Panc1 (cell line): Measurements from ENCODE around the gene ABCD3. TPM values are rescaled to one million over a fixed set of nuclear protein-coding genes. Genes with fewer than 3 reads are reported as not detected.

Source experiments
- ATAC-seq: fragments of 200-7000 bp; cut with Tn5 transposase; 2 replicates; pipeline ENCODE4 v1.9.1; 2020; ENCODE audit warnings: mild to moderate bottlenecking, moderate library complexity
- BruUV-seq: library from RNA; stranded (reverse); fragments of 400-500 nt; replicated peaks from 2 replicates; lab custom pipeline; 2021; lab: Mats Ljungman, UMichigan
- CTCF ChIA-PET: fragments of 300-600 bp; sonication (Branson Sonifier 250); formaldehyde crosslinking; loops from one replicate; lab custom pipeline; 2022; ENCODE audit warnings: antibody characterized with exemption; lab: Charles Lee
- POLR2A ChIA-PET: fragments of 300-600 bp; sonication (Branson Sonifier 250); formaldehyde crosslinking; loops from one replicate; lab custom pipeline; 2022; ENCODE audit warnings: antibody characterized with exemption; lab: Charles Lee
- DNase-seq: peaks from one replicate; pipeline ENCODE4 v3.0.0-alpha.2; 2010; ENCODE audit warnings: low read depth, low spot score
- H3K27ac ChIP-seq: 2 replicates; pipeline ENCODE4 v1.5.1; 2011; ENCODE audit warnings: mild to moderate bottlenecking, low read length, inconsistent platforms
- H3K27me3 ChIP-seq: fragments of 200-500 bp; sonication (Bioruptor generic); 2 replicates; pipeline ENCODE4 v1.6.0; 2014; ENCODE audit warnings: low read length, inconsistent platforms; ENCODE audit not compliant: control insufficient read depth, insufficient read depth
- H3K36me3 ChIP-seq: fragments of 200-500 bp; sonication (Bioruptor generic); 2 replicates; pipeline ENCODE4 v1.5.1; 2014; ENCODE audit warnings: inconsistent platforms, mild to moderate bottlenecking, low read length, moderate library complexity; ENCODE audit not compliant: control insufficient read depth, insufficient read depth
- H3K4me1 ChIP-seq: 2 replicates; pipeline ENCODE4 v1.5.1; 2011; ENCODE audit warnings: inconsistent platforms, mild to moderate bottlenecking, low read length, moderate library complexity; ENCODE audit not compliant: control insufficient read depth, insufficient read depth
- H3K4me3 ChIP-seq, 2 experiments: 2 replicates each; pipeline ENCODE4 v1.5.1; 2011 to 2012; ENCODE audit warnings: low read depth in 2 of 2, low read length in 2 of 2, mild to moderate bottlenecking in 2 of 2, inconsistent platforms in 1 of 2, moderate library complexity in 1 of 2
- H3K9me3 ChIP-seq: fragments of 200-500 bp; sonication (Bioruptor generic); 2 replicates; pipeline ENCODE4 v1.5.1; 2014; ENCODE audit warnings: low read depth, mild to moderate bottlenecking, inconsistent platforms, low read length, moderate library complexity; ENCODE audit not compliant: control insufficient read depth, insufficient read depth
- POLR2AphosphoS5 ChIP-seq: IDR thresholded peaks from 2 replicates; pipeline ENCODE4 v1.6.1; 2012; ENCODE audit warnings: mild to moderate bottlenecking, low read depth, low read length, moderate library complexity
- SIN3A ChIP-seq: IDR thresholded peaks from 2 replicates; pipeline ENCODE4 v1.6.1; 2012; ENCODE audit warnings: low read depth, mild to moderate bottlenecking, low read length, moderate library complexity, borderline replicate concordance; ENCODE audit not compliant: insufficient read depth
- TCF7L2 ChIP-seq: IDR thresholded peaks from 2 replicates; pipeline ENCODE4 v1.6.1; 2011; ENCODE audit warnings: mild to moderate bottlenecking, low read depth, low read length, inconsistent platforms
- in situ Hi-C: cut with HindIII; loops from 2 replicates; pipeline ENCODE4 v1.10.0; 2016; ENCODE audit warnings: low sequenced_read_pairs, low pct_unique_long_range_greater_than_20kb
- intact Hi-C: fragments of 100-400 bp; cut with micrococcal nuclease; formaldehyde crosslinking; loops from one replicate; pipeline ENCODE4 v1.10.0; 2022; ENCODE audit not compliant: unreplicated experiment
- total RNA-seq: library from RNA; stranded (reverse); gene quantifications from one replicate; pipeline ENCODE4 v1.2.1, GENCODE V29; 2021; ENCODE audit not compliant: unreplicated experiment
- TF ChIP-seq, protein P1 (sequence below): fragments of 450-650 bp; IDR thresholded peaks from 2 replicates; pipeline ENCODE4 v1.5.1; 2017; ENCODE audit warnings: mild to moderate bottlenecking
- TF ChIP-seq, protein P2 (sequence below), 2 experiments: IDR thresholded peaks; 2 replicates each; pipeline ENCODE4 v1.6.1; 2011 to 2012; ENCODE audit warnings: low read depth in 2 of 2, control low read depth in 1 of 2, low read length in 1 of 2, mild to moderate bottlenecking in 1 of 2, moderate library complexity in 1 of 2; ENCODE audit not compliant: insufficient read depth in 1 of 2

Gene ABCD3
- total RNA-seq, 1 experiment from 2014 or later, result 40.5 TPM

DNA sequence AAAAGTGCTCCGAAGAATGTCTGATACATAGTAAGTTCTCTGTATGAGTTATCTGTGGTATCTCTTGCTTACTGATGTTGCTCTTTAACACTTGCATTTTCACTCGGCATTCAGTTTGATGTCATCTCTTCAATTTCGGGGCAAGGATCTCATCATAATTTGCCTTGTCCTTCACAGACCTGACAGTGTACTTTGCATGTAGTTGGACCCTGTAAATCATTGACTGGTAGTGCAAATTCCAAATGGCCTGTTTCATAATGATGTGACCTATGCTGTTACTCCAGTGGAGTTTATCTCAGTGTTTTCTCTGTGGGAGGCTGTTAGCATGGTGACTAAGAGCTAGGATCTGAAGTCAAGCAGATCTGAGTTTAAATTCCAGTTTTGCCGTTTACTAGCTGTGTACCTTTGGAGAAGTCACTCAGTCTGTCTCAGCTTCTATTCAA, 34.2 kb upstream of the ABCD3 start:
- Histone ChIP-seq H3K27me3 (no peaks in the 10 kb centered on the region), H3K36me3 (no peaks in the 10 kb centered on the region), H3K4me3 (no peak overlapping the region), H3K9me3 (no peaks in the 10 kb centered on the region), H3K4me1 (peaks cover 3% of the 10 kb centered on the region; the same call in 1 of the 2 replicates), H3K27ac (no peak overlapping the region)
- in situ Hi-C loops (no loop called here), intact Hi-C loops (no loop called here)
- TF ChIP-seq SIN3A (no peak), TCF7L2 (no peak), POLR2AphosphoS5 (no peak)
- TF ChIP-seq, protein P1, sequence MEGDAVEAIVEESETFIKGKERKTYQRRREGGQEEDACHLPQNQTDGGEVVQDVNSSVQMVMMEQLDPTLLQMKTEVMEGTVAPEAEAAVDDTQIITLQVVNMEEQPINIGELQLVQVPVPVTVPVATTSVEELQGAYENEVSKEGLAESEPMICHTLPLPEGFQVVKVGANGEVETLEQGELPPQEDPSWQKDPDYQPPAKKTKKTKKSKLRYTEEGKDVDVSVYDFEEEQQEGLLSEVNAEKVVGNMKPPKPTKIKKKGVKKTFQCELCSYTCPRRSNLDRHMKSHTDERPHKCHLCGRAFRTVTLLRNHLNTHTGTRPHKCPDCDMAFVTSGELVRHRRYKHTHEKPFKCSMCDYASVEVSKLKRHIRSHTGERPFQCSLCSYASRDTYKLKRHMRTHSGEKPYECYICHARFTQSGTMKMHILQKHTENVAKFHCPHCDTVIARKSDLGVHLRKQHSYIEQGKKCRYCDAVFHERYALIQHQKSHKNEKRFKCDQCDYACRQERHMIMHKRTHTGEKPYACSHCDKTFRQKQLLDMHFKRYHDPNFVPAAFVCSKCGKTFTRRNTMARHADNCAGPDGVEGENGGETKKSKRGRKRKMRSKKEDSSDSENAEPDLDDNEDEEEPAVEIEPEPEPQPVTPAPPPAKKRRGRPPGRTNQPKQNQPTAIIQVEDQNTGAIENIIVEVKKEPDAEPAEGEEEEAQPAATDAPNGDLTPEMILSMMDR, result no peak
- TF ChIP-seq, protein P2, sequence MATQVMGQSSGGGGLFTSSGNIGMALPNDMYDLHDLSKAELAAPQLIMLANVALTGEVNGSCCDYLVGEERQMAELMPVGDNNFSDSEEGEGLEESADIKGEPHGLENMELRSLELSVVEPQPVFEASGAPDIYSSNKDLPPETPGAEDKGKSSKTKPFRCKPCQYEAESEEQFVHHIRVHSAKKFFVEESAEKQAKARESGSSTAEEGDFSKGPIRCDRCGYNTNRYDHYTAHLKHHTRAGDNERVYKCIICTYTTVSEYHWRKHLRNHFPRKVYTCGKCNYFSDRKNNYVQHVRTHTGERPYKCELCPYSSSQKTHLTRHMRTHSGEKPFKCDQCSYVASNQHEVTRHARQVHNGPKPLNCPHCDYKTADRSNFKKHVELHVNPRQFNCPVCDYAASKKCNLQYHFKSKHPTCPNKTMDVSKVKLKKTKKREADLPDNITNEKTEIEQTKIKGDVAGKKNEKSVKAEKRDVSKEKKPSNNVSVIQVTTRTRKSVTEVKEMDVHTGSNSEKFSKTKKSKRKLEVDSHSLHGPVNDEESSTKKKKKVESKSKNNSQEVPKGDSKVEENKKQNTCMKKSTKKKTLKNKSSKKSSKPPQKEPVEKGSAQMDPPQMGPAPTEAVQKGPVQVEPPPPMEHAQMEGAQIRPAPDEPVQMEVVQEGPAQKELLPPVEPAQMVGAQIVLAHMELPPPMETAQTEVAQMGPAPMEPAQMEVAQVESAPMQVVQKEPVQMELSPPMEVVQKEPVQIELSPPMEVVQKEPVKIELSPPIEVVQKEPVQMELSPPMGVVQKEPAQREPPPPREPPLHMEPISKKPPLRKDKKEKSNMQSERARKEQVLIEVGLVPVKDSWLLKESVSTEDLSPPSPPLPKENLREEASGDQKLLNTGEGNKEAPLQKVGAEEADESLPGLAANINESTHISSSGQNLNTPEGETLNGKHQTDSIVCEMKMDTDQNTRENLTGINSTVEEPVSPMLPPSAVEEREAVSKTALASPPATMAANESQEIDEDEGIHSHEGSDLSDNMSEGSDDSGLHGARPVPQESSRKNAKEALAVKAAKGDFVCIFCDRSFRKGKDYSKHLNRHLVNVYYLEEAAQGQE (IDR thresholded peaks at IDR 0.05; ENCODE audit: insufficient read depth in 1 of 2, low read depth in 2 of 2, low read length in 1 of 2), result no peak
- BruUV-seq, result no TSS peak
- peak; percentile 83 for ATAC-seq
- DNase-seq, result no peak
- ChIA-PET POLR2A (no interaction called here), CTCF (no interaction called here)

DNA sequence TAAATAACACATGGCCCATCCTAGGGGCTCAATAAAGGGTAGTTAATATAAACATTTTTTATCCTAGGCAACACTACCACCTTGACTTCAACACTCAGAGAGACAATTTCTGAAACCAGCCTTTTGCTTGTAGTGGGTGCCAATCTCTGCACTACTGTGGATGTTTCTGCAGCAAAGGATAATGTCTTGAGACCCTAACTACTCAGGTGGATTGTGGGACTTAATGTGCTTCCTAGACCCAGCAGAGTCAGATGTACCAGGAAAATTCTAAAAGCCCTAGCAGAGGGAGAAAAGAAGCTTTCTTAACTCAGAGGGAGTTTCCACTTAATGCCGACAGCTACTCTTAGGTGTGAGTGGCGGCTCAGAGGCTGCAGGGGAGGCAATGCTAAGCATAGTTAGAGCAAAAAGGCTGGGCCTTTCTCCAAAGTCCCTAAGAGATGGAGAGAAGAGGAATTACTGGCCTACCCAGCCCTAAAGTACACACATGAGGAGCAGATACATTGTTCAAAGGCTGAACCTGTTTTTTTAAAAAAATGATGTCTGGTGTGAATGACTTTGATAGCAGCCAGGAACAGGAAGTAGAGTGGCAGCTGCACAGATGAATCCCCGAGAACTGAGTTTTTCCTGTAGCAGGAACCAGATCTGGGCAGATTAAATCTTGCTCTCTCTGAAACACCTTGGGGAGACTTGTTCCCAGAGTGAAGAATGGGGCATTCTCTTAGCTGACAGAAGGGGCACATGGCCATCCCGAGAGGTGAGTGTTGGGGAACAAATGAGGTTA, 33.5 kb upstream of the ABCD3 start:
- intact Hi-C loops, result no loop called here

More for the DNA sequence above, 33.5 kb upstream of the ABCD3 start:
- TF ChIP-seq, protein P2 (IDR thresholded peaks at IDR 0.05; ENCODE audit: insufficient read depth in 1 of 2, low read depth in 2 of 2, low read length in 1 of 2), result no peak
- TF ChIP-seq POLR2AphosphoS5 (no peak), SIN3A (no peak)
- TF ChIP-seq, protein P1, result no peak
- in situ Hi-C loops, result no loop called here
- POLR2A ChIA-PET, result no interaction called here
- no TSS peak for BruUV-seq
- Histone ChIP-seq H3K27me3 (no peaks in the 10 kb centered on the region), H3K4me3 (no peak overlapping the region), H3K4me1 (peaks cover 3% of the 10 kb centered on the region; the same call in 1 of the 2 replicates), H3K27ac (peak overlapping the region; percentile 12; the same call in 1 of the 2 replicates), H3K36me3 (no peaks in the 10 kb centered on the region), H3K9me3 (no peaks in the 10 kb centered on the region; the same call in 1 of the 2 replicates)
- ATAC-seq (peak; percentile 34; the same call in 1 of the 2 replicates), DNase-seq (no peak)
- CTCF ChIA-PET, result no interaction called here
